GM12878 (cell line): ENCODE measurements around the gene SORCS2. TPM values are rescaled to one million over a fixed set of nuclear protein-coding genes. Genes with fewer than 3 reads are reported as not detected.

Experiments used
- ATAC-seq: fragments of 200-7000 bp; cut with Tn5 transposase; 3 replicates; pipeline ENCODE4 v1.9.1; 2020; ENCODE audit warnings: mild to moderate bottlenecking, moderate library complexity
- BruUV-seq: library from RNA; stranded (reverse); fragments of 400-500 nt; replicated peaks from 2 replicates; lab custom pipeline; 2021; lab: Mats Ljungman, UMichigan
- CTCF ChIA-PET: fragments of 300-600 bp; sonication (Branson Sonifier 250); formaldehyde crosslinking; extraction: SDS; loops from one replicate; lab custom pipeline; 2021; ENCODE audit warnings: inconsistent platforms; lab: Yijun Ruan, JAX
- POLR2A ChIA-PET: fragments of 350-600 bp; formaldehyde crosslinking; extraction: SDS; loops from one replicate; lab custom pipeline; 2021; ENCODE audit warnings: inconsistent platforms; lab: Charles Lee
- RAD21 ChIA-PET: fragments of 300-600 bp; sonication (Branson Sonifier 250); formaldehyde crosslinking; loops from one replicate; lab custom pipeline; 2023; ENCODE audit warnings: antibody characterized with exemption; ENCODE audit not compliant: unreplicated experiment; lab: Charles Lee
- SMC1A ChIA-PET: fragments of 300-600 bp; sonication (Branson Sonifier 250); formaldehyde crosslinking; loops from one replicate; lab custom pipeline; 2023; ENCODE audit not compliant: unreplicated experiment, uncharacterized antibody; lab: Charles Lee
- DNase-seq: peaks from one replicate; pipeline ENCODE4 v3.0.0-alpha.2; 2011; ENCODE audit warnings: low read depth, low spot score
- FAIRE-seq: peaks from 3 replicates; lab custom pipeline; 2011; peaks lifted over from hg19 to GRCh38; lab: Jason Lieb, UNC
- H2AFZ ChIP-seq: 2 replicates; pipeline ENCODE4 v1.6.0; 2011; ENCODE audit warnings: low read depth, low read length, control low read depth; ENCODE audit not compliant: control insufficient read depth
- H3K27ac ChIP-seq: 2 replicates; pipeline ENCODE4 v1.5.1; 2011; ENCODE audit warnings: control low read depth; ENCODE audit not compliant: control insufficient read depth, insufficient read depth
- H3K27me3 ChIP-seq, 2 experiments: replicated peaks in 1 of 2; 2 replicates each; pipeline versions ENCODE4 v1.6.0 to v1.6.1; 2011; ENCODE audit warnings: low read length in 1 of 2; ENCODE audit not compliant: control insufficient read depth in 2 of 2, insufficient read depth in 2 of 2
- H3K36me3 ChIP-seq, 2 experiments: 2 replicates each; pipeline ENCODE4 v1.5.1; 2011; ENCODE audit warnings: low read length in 1 of 2; ENCODE audit not compliant: control insufficient read depth in 2 of 2, insufficient read depth in 2 of 2
- H3K4me1 ChIP-seq: 2 replicates; pipeline ENCODE4 v1.6.1; 2011; ENCODE audit warnings: mild to moderate bottlenecking, low read length, moderate library complexity, mixed read lengths; ENCODE audit not compliant: control insufficient read depth, insufficient read depth
- H3K4me2 ChIP-seq: 2 replicates; pipeline ENCODE4 v1.6.0; 2011; ENCODE audit warnings: control low read depth; ENCODE audit not compliant: control insufficient read depth, insufficient read depth
- H3K4me3 ChIP-seq: fragments of 200-600 bp; sonication (generic); 2 replicates; pipeline ENCODE4 v1.5.1; 2016
- H3K79me2 ChIP-seq: 2 replicates; pipeline ENCODE4 v1.6.0; 2011; ENCODE audit warnings: low read length; ENCODE audit not compliant: control insufficient read depth, insufficient read depth
- H3K9ac ChIP-seq: 2 replicates; pipeline ENCODE4 v1.8.0; 2011; ENCODE audit warnings: low read length, control low read depth, mixed read lengths; ENCODE audit not compliant: control insufficient read depth, insufficient read depth
- H3K9me3 ChIP-seq: replicated peaks from 3 replicates; pipeline ENCODE4 v1.5.1; 2011; ENCODE audit warnings: mild to moderate bottlenecking, low read length; ENCODE audit not compliant: control insufficient read depth, insufficient read depth
- H4K20me1 ChIP-seq: 2 replicates; pipeline ENCODE4 v1.6.0; 2011; ENCODE audit not compliant: control insufficient read depth, insufficient read depth
- CBFB ChIP-seq: IDR thresholded peaks from 2 replicates; pipeline ENCODE4 v1.6.1; 2016; ENCODE audit warnings: antibody characterized with exemption, low read depth
- KAT2A ChIP-seq: conservative IDR thresholded peaks from 2 replicates; pipeline ENCODE4 v1.6.1; 2011; ENCODE audit warnings: low read depth, low read length; ENCODE audit not compliant: control insufficient read depth
- PBX3 ChIP-seq: IDR thresholded peaks from 2 replicates; pipeline ENCODE4 v1.6.1; 2011; ENCODE audit warnings: mild to moderate bottlenecking, low read depth, low read length, moderate library complexity; ENCODE audit not compliant: insufficient replicate concordance
- PML ChIP-seq: IDR thresholded peaks from 2 replicates; pipeline ENCODE4 v1.6.1; 2012; ENCODE audit warnings: low read length, inconsistent platforms
- SMC3 ChIP-seq: IDR thresholded peaks from 2 replicates; pipeline ENCODE4 v1.6.1; 2011; ENCODE audit warnings: low read length, improper control_type of control experiment, borderline replicate concordance
- SP1 ChIP-seq: IDR thresholded peaks from one replicate; pipeline ENCODE4 v1.6.1; 2011; ENCODE audit warnings: low read depth, low read length
- TCF3 ChIP-seq: IDR thresholded peaks from 2 replicates; pipeline ENCODE4 v1.6.1; 2012; ENCODE audit warnings: low read depth, mild to moderate bottlenecking, low read length, borderline replicate concordance; ENCODE audit not compliant: insufficient read depth
- ZBTB4 ChIP-seq: fragments of 450-650 bp; formaldehyde crosslinking; IDR thresholded peaks from 2 replicates; pipeline ENCODE4 v1.4.0; 2022; ENCODE audit warnings: mild to moderate bottlenecking, moderate library complexity
- ZNF207 ChIP-seq: fragments of 450-650 bp; IDR thresholded peaks from 2 replicates; pipeline ENCODE4 v1.6.1; 2014; ENCODE audit warnings: antibody characterized with exemption, mild to moderate bottlenecking, borderline replicate concordance
- ZZZ3 ChIP-seq: IDR thresholded peaks from 2 replicates; pipeline ENCODE4 v1.6.1; 2011; ENCODE audit warnings: low read depth; ENCODE audit not compliant: control insufficient read depth, insufficient read length
- WGBS: methylation state at CpG from one replicate; pipeline ENCODE4 v1.1.6; 2016; ENCODE audit warnings: low lambda C conversion rate; ENCODE audit not compliant: insufficient replicate concordance, insufficient coverage; ENCODE audit errors: missing lambda C conversion rate; 5-methylcytosine and 5-hydroxymethylcytosine counted together
- in situ Hi-C: fragments of 300-500 bp; cut with MboI; formaldehyde crosslinking; loops from 9 replicates; pipeline ENCODE4 v1.14.3; 2018; ENCODE audit warnings: mixed read lengths
- intact Hi-C: fragments of 100-400 bp; cut with micrococcal nuclease; formaldehyde crosslinking; loops from one replicate; pipeline ENCODE4 v1.14.2; 2022; ENCODE audit not compliant: unreplicated experiment
- polyA plus RNA-seq, 11 experiments: library from polyadenylated mRNA; depleted of rRNA in 4 of 11; unstranded in 6 of 11; stranded (reverse) in 5 of 11; fragments of >200 nt; fragmentation: Nextera tagmentation in 4 of 11; fragmentation: Illumina TruSeq in 1 of 11; extraction: Ambion mirVana in 4 of 11; extraction: Trizol in 1 of 11; gene quantifications; 1 replicate in 1 of 11; 2 replicates in 10 of 11; pipeline versions ENCODE4 v1.2.1 to v1.2.3, GENCODE V29; 2011 to 2016; ENCODE audit warnings: inconsistent platforms in 2 of 11, missing spikeins in 2 of 11, low read depth in 1 of 11
- total RNA-seq, 4 experiments: library from RNA; depleted of rRNA in 3 of 4; stranded (reverse); fragments of >200 nt in 3 of 4; fragmentation: Illumina TruSeq in 1 of 4; extraction: Trizol in 1 of 4; gene quantifications; 2 replicates each; pipeline versions ENCODE4 v1.2.1 to v1.2.3, GENCODE V29; 2013 to 2021
- TF ChIP-seq, protein P1 (sequence below): IDR thresholded peaks from 2 replicates; pipeline ENCODE4 v1.6.1; 2011; ENCODE audit warnings: low read depth, low read length, improper control_type of control experiment, borderline replicate concordance

The SORCS2 gene
- total and polyA plus RNA-seq, 10 of the 15 experiments (the other 5 are each of a cell fraction or from before 2014, with no cell fraction given), result 0.01 to 0.15 (median 0.05) TPM; not detected in 5

GRCh38 chr4:7458477-7458876, 266.1 kb downstream of the SORCS2 start:
- RAD21 ChIA-PET, result no interaction called here
- 35% methylated on average over 4 of the region's 4 CpGs for WGBS
- H3K4me1 ChIP-seq, result no peaks in the 10 kb centered on the region
- TF ChIP-seq PBX3 (no peak), CBFB (no peak), TCF3 (no peak), SMC3 (no peak), SP1 (no peak), ZBTB4 (CRISPR knock-in tag) (no peak), PML (no peak), KAT2A (no peak), ZNF207 (no peak), ZZZ3 (no peak)
- TF ChIP-seq, protein P1, sequence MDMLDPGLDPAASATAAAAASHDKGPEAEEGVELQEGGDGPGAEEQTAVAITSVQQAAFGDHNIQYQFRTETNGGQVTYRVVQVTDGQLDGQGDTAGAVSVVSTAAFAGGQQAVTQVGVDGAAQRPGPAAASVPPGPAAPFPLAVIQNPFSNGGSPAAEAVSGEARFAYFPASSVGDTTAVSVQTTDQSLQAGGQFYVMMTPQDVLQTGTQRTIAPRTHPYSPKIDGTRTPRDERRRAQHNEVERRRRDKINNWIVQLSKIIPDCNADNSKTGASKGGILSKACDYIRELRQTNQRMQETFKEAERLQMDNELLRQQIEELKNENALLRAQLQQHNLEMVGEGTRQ, result no peak
- TF ChIP-seq, all 136 proteins: peak for 0
- Histone ChIP-seq H3K27ac (no peak overlapping the region), H3K9ac (no peak overlapping the region), H4K20me1 (no peaks in the 10 kb centered on the region), H3K9me3 (no peaks in the 10 kb centered on the region), H3K27me3 (no peaks in the 10 kb centered on the region; a peak in 2 of 4 replicates), H3K79me2 (no peaks in the 10 kb centered on the region), H2AFZ (no peak overlapping the region), H3K4me3 (no peak overlapping the region), H3K4me2 (no peak overlapping the region), H3K36me3 (no peaks in the 10 kb centered on the region)
- DNase-seq (no peak), ATAC-seq (no peak), FAIRE-seq (no peak)
- SMC1A ChIA-PET, result no interaction called here
- no TSS peak for BruUV-seq
- intact Hi-C loops (no loop called here), in situ Hi-C loops (no loop called here)
- CTCF ChIA-PET, result no interaction called here
- POLR2A ChIA-PET, result no interaction called here
